Stimulated activated CD8-positive, alpha-beta memory T cell treated with anti-CD3 and anti-CD28 coated beads, Interleukin-15, amount 100 ng/mL, for 48 hours (primary cell): ENCODE results near the gene CRACR2B.

Experiments used
- DNase-seq, 2 donors: peaks; one replicate each; pipeline ENCODE4 v3.0.0-alpha.2; 2020; ENCODE audit warnings: low read depth in 2 of 2

The CRACR2B gene

GRCh38 chr11:867856-868358 lies 40.2 kb downstream of the CRACR2B start:
- DNase-seq = no peak

GRCh38 chr11:868394-868793 lies 40.7 kb downstream of the CRACR2B start:
- DNase-seq = no peak

GRCh38 chr11:868802-869201 lies 41.1 kb downstream of the CRACR2B start:
- no peak for DNase-seq

- no peak for DNase-seq
Measured at GRCh38 chr11:869399-870126, 41.8 kb downstream of the CRACR2B start.

GRCh38 chr11:870127-870413 lies 42.4 kb downstream of the CRACR2B start:
- no peak for DNase-seq

GRCh38 chr11:870418-870817 lies 42.7 kb downstream of the CRACR2B start:
- no peak for DNase-seq

- no peak for DNase-seq
Measured at GRCh38 chr11:871472-871871, 43.8 kb downstream of the CRACR2B start.

GRCh38 chr11:872799-873198 lies 45.1 kb downstream of the CRACR2B start:
- no peak for DNase-seq

GRCh38 chr11:873706-874105 lies 46.0 kb downstream of the CRACR2B start:
- no peak for DNase-seq

- no peak for DNase-seq
Measured at GRCh38 chr11:875203-875602, 47.5 kb downstream of the CRACR2B start.

- DNase-seq = no peak
Measured at GRCh38 chr11:875769-876301, 48.1 kb downstream of the CRACR2B start.

GRCh38 chr11:876545-876944 lies 48.8 kb downstream of the CRACR2B start:
- no peak for DNase-seq

- DNase-seq = peak; percentile 9 to 15
Measured at GRCh38 chr11:877565-877964, 49.8 kb downstream of the CRACR2B start.

- no peak for DNase-seq
Measured at GRCh38 chr11:880447-880846, 52.7 kb downstream of the CRACR2B start.
